Smooth muscle cell (in vitro differentiated cells): ENCODE results near the gene PCDHGA8. TPM values are rescaled to one million over a fixed set of nuclear protein-coding genes. Genes with fewer than 3 reads are reported as not detected.

Experiments
- DNase-seq: peaks from one replicate; lab custom pipeline; 2025; ENCODE audit not compliant: unreplicated experiment; lab: John Stamatoyannopoulos, UW
- H2AFZ ChIP-seq: fragments of 200-600 bp; sonication (generic); 2 replicates; pipeline ENCODE4 v1.6.0; 2016; ENCODE audit warnings: antibody characterized with exemption, low read depth, mild to moderate bottlenecking
- H3F3A ChIP-seq: fragments of 200-600 bp; sonication (generic); 2 replicates; pipeline ENCODE4 v1.6.0; 2017; ENCODE audit warnings: antibody characterized with exemption, low read depth
- H3K27ac ChIP-seq: fragments of 200-600 bp; sonication (generic); 2 replicates; pipeline ENCODE4 v1.5.1; 2016; ENCODE audit warnings: low read depth, mild to moderate bottlenecking
- H3K27me3 ChIP-seq: fragments of 200-600 bp; sonication (generic); 2 replicates; pipeline ENCODE4 v1.6.1; 2016; ENCODE audit warnings: low read depth, mild to moderate bottlenecking
- H3K36me3 ChIP-seq: fragments of 200-600 bp; sonication (generic); 2 replicates; pipeline ENCODE4 v1.5.1; 2016; ENCODE audit warnings: low read depth
- H3K4me1 ChIP-seq: fragments of 200-600 bp; sonication (generic); 2 replicates; pipeline ENCODE4 v1.5.1; 2016; ENCODE audit warnings: low read depth
- H3K4me2 ChIP-seq: fragments of 200-600 bp; sonication (generic); 2 replicates; pipeline ENCODE4 v1.6.0; 2016; ENCODE audit warnings: mild to moderate bottlenecking
- H3K4me3 ChIP-seq: fragments of 200-600 bp; sonication (generic); 2 replicates; pipeline ENCODE4 v1.5.1; 2016; ENCODE audit warnings: mild to moderate bottlenecking
- H3K79me2 ChIP-seq: fragments of 200-600 bp; sonication (generic); 2 replicates; pipeline ENCODE4 v1.6.0; 2016; ENCODE audit warnings: low read depth, mild to moderate bottlenecking
- H3K9ac ChIP-seq: fragments of 200-600 bp; sonication (generic); 2 replicates; pipeline ENCODE4 v1.6.0; 2016; ENCODE audit warnings: low read depth
- H3K9me3 ChIP-seq: fragments of 200-600 bp; sonication (generic); replicated peaks from 2 replicates; pipeline ENCODE4 v1.5.1; 2016; ENCODE audit warnings: low read depth
- H4K20me1 ChIP-seq: fragments of 200-600 bp; sonication (generic); 2 replicates; pipeline ENCODE4 v1.6.0; 2016; ENCODE audit warnings: low read depth
- WGBS: methylation state at CpG from one replicate; pipeline ENCODE4 v1.1.7; 2016; ENCODE audit warnings: low lambda C conversion rate; 5-methylcytosine and 5-hydroxymethylcytosine counted together
- polyA plus RNA-seq: library from polyadenylated mRNA; unstranded; fragments of >200 nt; fragmentation: Nextera tagmentation; extraction: Ambion mirVana; gene quantifications from 2 replicates; pipeline ENCODE4 v1.2.1, GENCODE V29; 2016
- total RNA-seq: library from RNA; depleted of rRNA; stranded (reverse); fragments of >200 nt; gene quantifications from 2 replicates; pipeline ENCODE4 v1.2.3, GENCODE V29; 2014
- TF ChIP-seq, protein P1 (sequence below): fragments of 200-600 bp; sonication (generic); IDR thresholded peaks from 2 replicates; pipeline ENCODE4 v1.5.1; 2017; ENCODE audit warnings: borderline replicate concordance, mild to moderate bottlenecking, antibody characterized with exemption; ENCODE audit not compliant: insufficient read depth, poor library complexity, severe bottlenecking

PCDHGA8 gene
- total and polyA plus RNA-seq, 2 experiments from 2014 or later: 0.25 to 3.2 TPM

DNA sequence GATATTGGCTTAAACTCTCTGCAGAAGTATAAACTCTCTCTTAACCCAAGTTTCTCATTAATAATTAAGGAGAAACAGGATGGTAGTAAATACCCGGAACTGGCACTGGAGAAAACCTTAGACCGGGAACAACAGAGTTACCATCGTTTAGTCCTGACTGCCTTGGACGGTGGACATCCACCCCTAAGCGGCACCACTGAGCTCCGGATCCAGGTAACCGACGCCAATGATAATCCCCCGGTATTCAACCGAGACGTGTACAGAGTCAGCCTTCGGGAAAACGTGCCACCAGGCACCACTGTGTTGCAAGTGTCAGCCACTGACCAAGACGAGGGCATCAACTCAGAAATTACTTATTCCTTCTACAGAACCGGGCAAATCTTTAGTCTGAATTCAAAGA, 6.2 kb downstream of the PCDHGA8 start:
- Histone ChIP-seq H3F3A (no peaks in the 10 kb centered on the region), H3K27ac (no peak overlapping the region), H3K4me3 (no peak overlapping the region), H3K9ac (no peak overlapping the region), H2AFZ (no peak overlapping the region), H3K9me3 (peaks cover 25% of the 10 kb centered on the region), H3K27me3 (no peaks in the 10 kb centered on the region), H3K79me2 (peaks cover 3% of the 10 kb centered on the region), H3K36me3 (peaks cover 4% of the 10 kb centered on the region), H4K20me1 (no peaks in the 10 kb centered on the region), H3K4me1 (no peaks in the 10 kb centered on the region), H3K4me2 (no peak overlapping the region)
- no peak for DNase-seq
- WGBS: 96% methylated on average over 15 of the region's 15 CpGs
- TF ChIP-seq, protein P1, sequence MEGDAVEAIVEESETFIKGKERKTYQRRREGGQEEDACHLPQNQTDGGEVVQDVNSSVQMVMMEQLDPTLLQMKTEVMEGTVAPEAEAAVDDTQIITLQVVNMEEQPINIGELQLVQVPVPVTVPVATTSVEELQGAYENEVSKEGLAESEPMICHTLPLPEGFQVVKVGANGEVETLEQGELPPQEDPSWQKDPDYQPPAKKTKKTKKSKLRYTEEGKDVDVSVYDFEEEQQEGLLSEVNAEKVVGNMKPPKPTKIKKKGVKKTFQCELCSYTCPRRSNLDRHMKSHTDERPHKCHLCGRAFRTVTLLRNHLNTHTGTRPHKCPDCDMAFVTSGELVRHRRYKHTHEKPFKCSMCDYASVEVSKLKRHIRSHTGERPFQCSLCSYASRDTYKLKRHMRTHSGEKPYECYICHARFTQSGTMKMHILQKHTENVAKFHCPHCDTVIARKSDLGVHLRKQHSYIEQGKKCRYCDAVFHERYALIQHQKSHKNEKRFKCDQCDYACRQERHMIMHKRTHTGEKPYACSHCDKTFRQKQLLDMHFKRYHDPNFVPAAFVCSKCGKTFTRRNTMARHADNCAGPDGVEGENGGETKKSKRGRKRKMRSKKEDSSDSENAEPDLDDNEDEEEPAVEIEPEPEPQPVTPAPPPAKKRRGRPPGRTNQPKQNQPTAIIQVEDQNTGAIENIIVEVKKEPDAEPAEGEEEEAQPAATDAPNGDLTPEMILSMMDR: no peak

DNA sequence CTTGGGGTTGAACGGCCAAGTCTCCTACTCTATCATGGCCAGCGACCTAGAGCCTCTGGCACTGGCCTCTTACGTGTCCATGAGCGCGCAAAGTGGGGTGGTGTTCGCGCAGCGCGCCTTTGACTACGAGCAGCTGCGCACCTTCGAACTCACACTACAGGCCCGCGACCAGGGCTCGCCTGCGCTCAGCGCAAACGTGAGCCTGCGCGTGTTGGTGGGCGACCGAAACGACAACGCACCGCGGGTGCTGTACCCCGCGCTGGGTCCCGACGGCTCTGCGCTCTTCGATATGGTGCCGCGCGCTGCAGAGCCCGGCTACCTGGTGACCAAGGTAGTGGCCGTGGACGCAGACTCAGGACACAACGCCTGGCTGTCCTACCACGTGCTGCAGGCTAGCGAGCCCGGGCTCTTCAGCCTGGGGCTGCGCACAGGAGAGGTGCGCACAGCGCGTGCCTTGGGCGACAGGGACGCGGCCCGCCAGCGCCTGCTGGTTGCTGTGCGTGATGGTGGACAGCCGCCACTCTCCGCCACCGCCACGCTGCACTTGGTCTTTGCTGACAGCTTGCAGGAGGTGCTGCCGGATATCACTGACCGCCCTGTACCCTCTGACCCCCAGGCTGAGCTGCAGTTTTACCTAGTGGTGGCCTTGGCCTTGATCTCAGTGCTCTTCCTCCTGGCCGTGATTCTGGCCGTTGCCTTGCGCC, 7.3 kb downstream of the PCDHGA8 start:
- H3K27me3 ChIP-seq: no peaks in the 10 kb centered on the region
- no peak overlapping the region for H3K4me3 ChIP-seq
- H3K9ac ChIP-seq: no peak overlapping the region
- TF ChIP-seq, protein P1: no peak
- H4K20me1 ChIP-seq: no peaks in the 10 kb centered on the region
- H3K27ac ChIP-seq: no peak overlapping the region
- H3K4me2 ChIP-seq: no peak overlapping the region
- peaks cover 4% of the 10 kb centered on the region for H3K36me3 ChIP-seq
- H3F3A ChIP-seq: no peaks in the 10 kb centered on the region
- no peaks in the 10 kb centered on the region for H3K4me1 ChIP-seq
- H3K9me3 ChIP-seq: peaks cover 24% of the 10 kb centered on the region
- 98% methylated on average over 54 of the region's 61 CpGs for whole genome bisulfite sequencing
- peaks cover 3% of the 10 kb centered on the region for H3K79me2 ChIP-seq
- no peak overlapping the region for H2AFZ ChIP-seq
- DNase-seq: no peak

DNA sequence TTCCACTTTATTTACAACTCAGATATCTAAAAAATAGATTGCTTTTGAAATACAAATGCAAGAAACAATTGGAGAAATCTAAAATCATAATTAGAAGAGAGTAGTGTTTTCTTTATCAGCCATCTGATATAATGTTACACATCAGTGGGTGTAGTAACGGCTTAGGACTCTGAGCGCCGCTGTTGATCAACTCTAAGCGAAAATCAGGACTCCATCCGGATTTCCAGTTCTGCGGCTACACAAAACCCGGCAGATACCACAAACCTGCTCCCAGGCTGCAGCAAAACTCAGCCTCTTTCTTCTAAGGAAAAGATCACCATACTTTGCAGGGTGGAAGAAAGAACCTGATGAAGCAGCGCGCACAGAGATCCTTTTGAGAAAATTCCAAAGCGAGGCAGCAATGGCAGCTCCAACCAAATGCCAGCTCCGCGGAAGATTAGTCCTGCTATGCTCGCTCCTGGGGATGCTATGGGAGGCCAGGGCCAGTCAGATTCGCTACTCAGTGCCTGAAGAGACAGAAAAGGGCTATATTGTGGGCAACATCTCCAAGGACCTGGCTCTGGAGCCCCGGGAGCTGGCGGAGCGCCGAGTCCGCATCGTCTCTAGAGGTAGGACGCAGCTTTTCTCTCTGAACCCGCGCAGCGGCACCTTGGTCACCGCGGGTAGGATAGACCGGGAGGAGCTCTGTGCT, 10.3 kb downstream of the PCDHGA8 start, which contains the start of gene PCDHGA9:
PCDHGA9 (plus strand) TSS at position 226 of the 691 bp plus-strand sequence; CDS start at position 401, 175 bp downstream.
- WGBS: 96% methylated on average over 27 of the region's 27 CpGs
- no peaks in the 10 kb centered on the region for H4K20me1 ChIP-seq
- no peak within 1 kb of the TSS for H3K9ac ChIP-seq
- no peak within 1 kb of the TSS for H3K27ac ChIP-seq
- no peak for DNase-seq
- TF ChIP-seq, protein P1: no peak
- H3F3A ChIP-seq: no peaks in the 10 kb centered on the region
- no peak within 1 kb of the TSS for H3K4me3 ChIP-seq
- H3K4me1 ChIP-seq: no peaks in the 10 kb centered on the region
- peaks cover 20% of the 10 kb centered on the region for H3K9me3 ChIP-seq
- no peak within 1 kb of the TSS for H3K4me2 ChIP-seq
- H3K27me3 ChIP-seq: no peaks in the 10 kb centered on the region
- no peaks in the 10 kb centered on the region for H3K79me2 ChIP-seq
- no peaks in the 10 kb centered on the region for H3K36me3 ChIP-seq
- no peak within 1 kb of the TSS for H2AFZ ChIP-seq
